SKM-1 treated with dmso at 0.1 percent for 144 hours (cell line): ENCODE data around the gene DPYD.

ENCODE experiments used
- DNase-seq: peaks from one replicate; lab custom pipeline; 2025; ENCODE audit not compliant: unreplicated experiment; lab: John Stamatoyannopoulos, UW

Gene DPYD

GRCh38 chr1:97920832-97921571 lies at the start of gene DPYD:
DPYD (minus strand) TSS chr1:97921034; CDS start chr1:97920922, 112 bp downstream.
- DNase-seq: peak; percentile 86

- no peak for DNase-seq
Observed at GRCh38 chr1:97960470-97960869, 39.6 kb upstream of the DPYD start.

- DNase-seq: no peak
Observed at GRCh38 chr1:97947695-97948094, 26.9 kb upstream of the DPYD start.

GRCh38 chr1:97943354-97943753 lies 22.5 kb upstream of the DPYD start:
- no peak for DNase-seq

- no peak for DNase-seq
Observed at GRCh38 chr1:97942161-97943123, 21.6 kb upstream of the DPYD start.

- DNase-seq: no peak
Observed at GRCh38 chr1:97938285-97938642, 17.4 kb upstream of the DPYD start.

GRCh38 chr1:97936976-97937375 lies 16.1 kb upstream of the DPYD start:
- DNase-seq: no peak

GRCh38 chr1:97934491-97934890 lies 13.7 kb upstream of the DPYD start:
- no peak for DNase-seq

- DNase-seq: no peak
Observed at GRCh38 chr1:97929874-97930851, 9.3 kb upstream of the DPYD start.

GRCh38 chr1:97926017-97926708 lies 5.3 kb upstream of the DPYD start:
- no peak for DNase-seq

- no peak for DNase-seq
Observed at GRCh38 chr1:97925151-97925550, 4.3 kb upstream of the DPYD start.

GRCh38 chr1:97923811-97924210 lies 3.0 kb upstream of the DPYD start:
- DNase-seq: no peak

- no peak for DNase-seq
Observed at GRCh38 chr1:97920276-97920831, 480 bp downstream of the DPYD start.

- peak; percentile 8 for DNase-seq
Observed at GRCh38 chr1:97919585-97920261, 1.1 kb downstream of the DPYD start.

GRCh38 chr1:97918961-97919360 lies 1.9 kb downstream of the DPYD start:
- no peak for DNase-seq

GRCh38 chr1:97913506-97914139 lies 7.2 kb downstream of the DPYD start:
- no peak for DNase-seq

- no peak for DNase-seq
Observed at GRCh38 chr1:97911266-97912215, 9.3 kb downstream of the DPYD start.

- peak; percentile 3 for DNase-seq
Observed at GRCh38 chr1:97909266-97909665, 11.6 kb downstream of the DPYD start.
